PC-9 (cell line): Measurements from ENCODE around the gene SUGCT. TPM values are rescaled to one million over a fixed set of nuclear protein-coding genes. Genes with fewer than 3 reads are reported as not detected.

ENCODE experiments used
- BruUV-seq: library from RNA; stranded (reverse); fragments of 400-500 nt; replicated peaks from 2 replicates; lab custom pipeline; 2021; lab: Mats Ljungman, UMichigan
- CTCF ChIA-PET: fragments of 300-600 bp; sonication (Branson Sonifier 250); formaldehyde crosslinking; loops from one replicate; lab custom pipeline; 2022; ENCODE audit warnings: antibody characterized with exemption; lab: Charles Lee
- POLR2A ChIA-PET: fragments of 300-600 bp; sonication (Branson Sonifier 250); formaldehyde crosslinking; loops from one replicate; lab custom pipeline; 2022; ENCODE audit warnings: antibody characterized with exemption; ENCODE audit not compliant: unreplicated experiment; lab: Charles Lee
- DNase-seq, 2 experiments: peaks; one replicate each; pipeline versions ENCODE4 v3.0.0 to v3.0.0-alpha.2; 2015 to 2022; ENCODE audit warnings: mixed read lengths in 1 of 2
- H2AFZ ChIP-seq: fragments of 200-600 bp; sonication (generic); 2 replicates; pipeline ENCODE4 v1.8.1; 2017; ENCODE audit warnings: antibody characterized with exemption
- H3F3A ChIP-seq: fragments of 200-600 bp; sonication (generic); 2 replicates; pipeline ENCODE4 v1.8.1; 2017; ENCODE audit warnings: antibody characterized with exemption, mild to moderate bottlenecking, low read depth; ENCODE audit not compliant: insufficient read depth
- H3K27ac ChIP-seq: fragments of 200-600 bp; sonication (generic); 2 replicates; pipeline ENCODE4 v1.6.1; 2016; ENCODE audit warnings: mixed run types
- H3K27me3 ChIP-seq: fragments of 200-600 bp; sonication (generic); 2 replicates; pipeline ENCODE4 v1.6.1; 2016; ENCODE audit warnings: low read depth, mixed run types; ENCODE audit not compliant: insufficient read depth
- H3K36me3 ChIP-seq: fragments of 200-600 bp; sonication (generic); 2 replicates; pipeline ENCODE4 v1.6.1; 2016; ENCODE audit warnings: low read depth, mixed run types
- H3K4me1 ChIP-seq: fragments of 200-600 bp; sonication (generic); replicated peaks from 2 replicates; pipeline ENCODE4 v1.6.1; 2016; ENCODE audit warnings: mixed run types; ENCODE audit not compliant: insufficient read depth
- H3K4me2 ChIP-seq: fragments of 200-600 bp; sonication (generic); 2 replicates; pipeline ENCODE4 v1.6.1; 2017; ENCODE audit warnings: mixed run types
- H3K4me3 ChIP-seq: fragments of 200-600 bp; sonication (generic); 2 replicates; pipeline ENCODE4 v1.6.1; 2016; ENCODE audit warnings: mixed run types
- H3K79me2 ChIP-seq: fragments of 200-600 bp; sonication (generic); 2 replicates; pipeline ENCODE4 v1.6.1; 2017; ENCODE audit warnings: low read depth, mixed run types
- H3K9me2 ChIP-seq: fragments of 200-600 bp; sonication (generic); 2 replicates; pipeline ENCODE4 v1.8.1; 2017; ENCODE audit warnings: mild to moderate bottlenecking; ENCODE audit not compliant: insufficient read depth
- H3K9me3 ChIP-seq: fragments of 200-600 bp; sonication (generic); 2 replicates; pipeline ENCODE4 v1.8.1; 2016; ENCODE audit warnings: low read depth; ENCODE audit not compliant: insufficient read depth
- H4K20me1 ChIP-seq: fragments of 200-600 bp; sonication (generic); 2 replicates; pipeline ENCODE4 v1.8.1; 2017; ENCODE audit not compliant: insufficient read depth
- CTCF ChIP-seq: fragments of 200-600 bp; sonication (generic); conservative IDR thresholded peaks from 2 replicates; pipeline ENCODE4 v1.6.1; 2017; ENCODE audit warnings: mixed run types, antibody characterized with exemption, mild to moderate bottlenecking, moderate library complexity
- EZH2 ChIP-seq: fragments of 200-600 bp; sonication (generic); IDR thresholded peaks from 2 replicates; pipeline ENCODE4 v1.8.0; 2017; ENCODE audit warnings: antibody characterized with exemption, low read depth
- intact Hi-C: fragments of 100-400 bp; cut with micrococcal nuclease; formaldehyde crosslinking; loops from one replicate; pipeline ENCODE4 v1.10.0; 2022; ENCODE audit not compliant: unreplicated experiment
- total RNA-seq: library from RNA; stranded (reverse); gene quantifications from 2 replicates; pipeline ENCODE4 v1.2.3, GENCODE V29; 2021

Gene SUGCT
- total RNA-seq, 1 experiment from 2014 or later = 3.5 TPM

- H3K4me1 ChIP-seq = no peaks in the 10 kb centered on the region
- TF ChIP-seq EZH2 = no peak
- no peak for TF ChIP-seq CTCF
- DNase-seq = no peak
- H3K36me3 ChIP-seq = no peaks in the 10 kb centered on the region
- no TSS peak for BruUV-seq
- no peak overlapping the region for H3K4me2 ChIP-seq
- ChIA-PET CTCF (no interaction called here), POLR2A (interaction anchor here (0.6 kb wide), 1 partner anchor 50 kb away, joined by 7 read pairs; no protein-coding TSS in a partner anchor)
- intact Hi-C loops = loop anchor here (10.0 kb wide), 1 partner anchor 1467 kb away; the partner anchor contains the start of gene INHBA
- no peaks in the 10 kb centered on the region for H3F3A ChIP-seq
- H3K9me2 ChIP-seq = no peaks in the 10 kb centered on the region
- no peaks in the 10 kb centered on the region for H4K20me1 ChIP-seq
- H3K27ac ChIP-seq = no peak overlapping the region
- H3K79me2 ChIP-seq = no peaks in the 10 kb centered on the region
- H3K27me3 ChIP-seq = no peaks in the 10 kb centered on the region
- no peaks in the 10 kb centered on the region for H3K9me3 ChIP-seq
- H2AFZ ChIP-seq = no peak overlapping the region
- no peak overlapping the region for H3K4me3 ChIP-seq
These were observed 102.9 kb downstream of the SUGCT start for GRCh38 chr7:40237731-40238130.

- ChIA-PET POLR2A (no interaction called here), CTCF (no interaction called here)
- no peaks in the 10 kb centered on the region for H3K27me3 ChIP-seq
- no peaks in the 10 kb centered on the region for H3K9me2 ChIP-seq
- H3K9me3 ChIP-seq = no peaks in the 10 kb centered on the region
- TF ChIP-seq CTCF (no peak), EZH2 (no peak)
- intact Hi-C loops = loop anchor here (10.0 kb wide), 1 partner anchor 1465 kb away; the partner anchor contains the start of gene INHBA
- H3F3A ChIP-seq = no peaks in the 10 kb centered on the region
- BruUV-seq = no TSS peak
- no peak for DNase-seq
- H3K4me3 ChIP-seq = no peak overlapping the region
- no peak overlapping the region for H3K27ac ChIP-seq
- H3K4me1 ChIP-seq = no peaks in the 10 kb centered on the region
- no peaks in the 10 kb centered on the region for H3K79me2 ChIP-seq
- no peak overlapping the region for H3K4me2 ChIP-seq
- no peaks in the 10 kb centered on the region for H4K20me1 ChIP-seq
- H3K36me3 ChIP-seq = no peaks in the 10 kb centered on the region
- H2AFZ ChIP-seq = no peak overlapping the region
These were observed 105.0 kb downstream of the SUGCT start for GRCh38 chr7:40239755-40240303.

GRCh38 chr7:40243076-40243475 lies 108.3 kb downstream of the SUGCT start:
- BruUV-seq = no TSS peak
- intact Hi-C loops = no loop called here
- no peak for DNase-seq

More at GRCh38 chr7:40243076-40243475, 108.3 kb downstream of the SUGCT start:
- Histone ChIP-seq H3K79me2 (no peaks in the 10 kb centered on the region), H3F3A (no peaks in the 10 kb centered on the region), H3K27me3 (no peaks in the 10 kb centered on the region), H3K9me2 (no peaks in the 10 kb centered on the region), H3K4me2 (no peak overlapping the region), H3K9me3 (no peaks in the 10 kb centered on the region), H3K36me3 (no peaks in the 10 kb centered on the region), H4K20me1 (no peaks in the 10 kb centered on the region), H3K27ac (no peak overlapping the region), H3K4me3 (no peak overlapping the region), H3K4me1 (no peaks in the 10 kb centered on the region), H2AFZ (no peak overlapping the region)
- ChIA-PET CTCF (no interaction called here), POLR2A (no interaction called here)
- TF ChIP-seq CTCF (no peak), EZH2 (no peak)
